ENCODE results near the gene ZBTB16.

GRCh38 chr11:114019046-114019445 lies 40.5 kb upstream of the ZBTB16 start:
- TF ChIP-seq POLR2AphosphoS5 (IDR thresholded peaks at IDR 0.05; ENCODE audit: borderline replicate concordance, low read depth, low read length): no peak
- no peak for TF ChIP-seq EZH2 (IDR thresholded peaks at IDR 0.05)
